ENCODE data around the gene LRRC10.
A peak's percentile ranks its signal among the peaks of the same experiment; 100 is the strongest.

Gene LRRC10, protein sequence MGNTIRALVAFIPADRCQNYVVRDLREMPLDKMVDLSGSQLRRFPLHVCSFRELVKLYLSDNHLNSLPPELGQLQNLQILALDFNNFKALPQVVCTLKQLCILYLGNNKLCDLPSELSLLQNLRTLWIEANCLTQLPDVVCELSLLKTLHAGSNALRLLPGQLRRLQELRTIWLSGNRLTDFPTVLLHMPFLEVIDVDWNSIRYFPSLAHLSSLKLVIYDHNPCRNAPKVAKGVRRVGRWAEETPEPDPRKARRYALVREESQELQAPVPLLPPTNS

DNA sequence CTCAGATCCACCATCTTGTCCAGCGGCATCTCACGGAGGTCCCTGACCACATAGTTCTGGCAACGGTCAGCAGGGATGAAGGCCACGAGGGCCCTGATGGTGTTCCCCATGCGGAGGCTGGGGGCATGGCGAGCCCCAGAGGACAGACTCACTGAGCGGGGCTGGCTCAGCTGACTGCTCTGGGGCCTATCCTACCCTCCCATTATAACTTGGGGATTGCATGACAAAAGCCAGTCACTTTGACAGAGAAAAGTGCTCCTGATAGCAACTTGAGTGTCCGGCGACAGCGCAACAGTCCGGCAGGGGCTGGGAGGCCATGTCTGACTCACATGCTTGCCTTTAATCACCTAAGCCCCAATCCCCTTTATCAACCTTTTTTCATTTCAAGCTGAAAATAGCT, at the start of gene LRRC10:
TSS of gene LRRC10 (minus strand) at position 179 of the 400 bp plus-strand sequence. CDS start at position 110, 69 bp downstream.
- DNase-seq (ENCODE audit: low spot score) = no peak

DNA sequence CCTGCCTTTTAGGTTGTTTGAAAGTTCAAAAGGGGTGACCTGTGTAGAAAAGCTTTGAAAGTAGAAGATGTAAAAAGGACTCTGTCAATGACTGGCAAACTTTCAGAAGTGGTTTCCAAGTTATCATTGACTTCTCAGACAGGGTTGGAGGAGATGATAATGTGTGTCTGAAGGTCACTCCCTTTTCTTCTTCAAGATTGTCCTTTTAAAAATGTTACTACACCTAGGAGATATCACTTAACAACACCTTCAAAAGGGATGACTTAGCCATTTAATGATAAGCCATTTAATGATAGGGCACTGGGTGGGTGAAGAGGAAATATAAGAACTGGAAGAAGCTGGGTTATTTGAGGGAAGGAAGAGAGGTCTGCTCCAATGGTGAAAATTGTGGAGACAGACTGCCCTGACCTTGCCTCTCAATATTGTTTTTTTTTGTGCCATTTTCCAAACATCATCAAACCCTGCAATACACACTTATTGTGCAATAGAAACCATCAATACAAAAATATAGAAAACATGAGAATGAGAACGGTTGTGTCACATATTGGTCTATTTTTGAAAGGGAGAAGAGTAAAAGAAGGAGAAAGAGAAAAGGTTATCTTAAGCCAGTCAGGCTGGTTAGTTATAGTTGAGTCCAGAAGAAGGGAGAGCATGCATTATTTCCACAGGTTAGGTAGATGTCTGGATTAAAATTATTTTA, 49.6 kb upstream of the LRRC10 start:
- no peak for DNase-seq (ENCODE audit: low spot score)

DNA sequence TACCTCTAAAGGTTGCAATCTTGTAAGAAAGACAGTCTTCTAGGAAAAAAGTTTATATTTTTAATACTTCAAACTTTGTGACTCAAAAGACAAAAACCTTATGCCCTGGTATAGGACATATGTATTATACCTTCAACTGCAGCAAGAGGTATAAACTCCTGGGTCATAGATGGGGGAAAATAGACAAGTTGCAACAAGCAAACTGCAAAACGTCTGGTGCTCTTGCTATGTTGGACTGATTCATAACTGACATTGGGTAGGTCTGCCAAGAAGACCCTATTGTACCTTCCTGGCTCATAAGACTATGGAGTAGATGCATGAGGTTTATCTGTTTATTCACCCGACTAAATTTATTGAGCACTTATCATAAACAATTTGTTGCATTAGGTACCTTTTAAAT, 47.5 kb upstream of the LRRC10 start:
- DNase-seq (ENCODE audit: low spot score) = no peak

DNA sequence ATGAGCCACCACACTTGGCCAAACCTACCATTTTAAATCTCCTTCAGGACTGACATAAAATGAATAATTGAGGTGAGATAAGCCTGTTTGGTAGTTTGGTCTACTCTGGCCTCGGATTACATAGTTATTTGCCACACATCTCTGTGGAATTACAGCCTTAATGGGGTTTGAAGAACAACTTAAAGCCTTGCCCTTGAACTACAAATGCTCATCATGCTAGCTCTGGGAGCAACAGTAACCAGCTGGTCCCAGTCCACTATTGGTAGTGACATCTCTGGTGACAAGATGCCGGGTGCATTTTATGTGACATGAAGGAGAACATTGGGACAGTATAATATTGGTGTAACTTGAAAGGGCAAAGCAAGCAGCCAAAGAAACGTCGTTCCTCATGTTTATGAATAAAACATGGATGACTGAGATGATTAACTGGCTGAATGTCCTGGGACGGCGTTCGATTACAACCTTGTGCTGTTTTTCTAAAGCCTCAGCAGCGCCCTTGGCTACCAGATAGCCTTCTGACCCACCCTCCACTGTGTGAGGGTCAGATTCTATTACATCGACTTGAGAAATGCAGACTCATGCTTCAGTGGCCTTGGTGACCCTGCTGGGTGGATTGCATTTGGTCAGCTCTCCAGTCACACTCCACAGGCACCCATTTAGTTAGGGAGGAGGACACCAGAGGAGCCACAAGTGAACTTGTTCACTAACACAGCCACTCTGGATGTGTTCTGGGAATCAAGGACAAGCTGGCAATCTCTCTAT, 46.9 kb upstream of the LRRC10 start:
- no peak for DNase-seq (ENCODE audit: low spot score)

DNA sequence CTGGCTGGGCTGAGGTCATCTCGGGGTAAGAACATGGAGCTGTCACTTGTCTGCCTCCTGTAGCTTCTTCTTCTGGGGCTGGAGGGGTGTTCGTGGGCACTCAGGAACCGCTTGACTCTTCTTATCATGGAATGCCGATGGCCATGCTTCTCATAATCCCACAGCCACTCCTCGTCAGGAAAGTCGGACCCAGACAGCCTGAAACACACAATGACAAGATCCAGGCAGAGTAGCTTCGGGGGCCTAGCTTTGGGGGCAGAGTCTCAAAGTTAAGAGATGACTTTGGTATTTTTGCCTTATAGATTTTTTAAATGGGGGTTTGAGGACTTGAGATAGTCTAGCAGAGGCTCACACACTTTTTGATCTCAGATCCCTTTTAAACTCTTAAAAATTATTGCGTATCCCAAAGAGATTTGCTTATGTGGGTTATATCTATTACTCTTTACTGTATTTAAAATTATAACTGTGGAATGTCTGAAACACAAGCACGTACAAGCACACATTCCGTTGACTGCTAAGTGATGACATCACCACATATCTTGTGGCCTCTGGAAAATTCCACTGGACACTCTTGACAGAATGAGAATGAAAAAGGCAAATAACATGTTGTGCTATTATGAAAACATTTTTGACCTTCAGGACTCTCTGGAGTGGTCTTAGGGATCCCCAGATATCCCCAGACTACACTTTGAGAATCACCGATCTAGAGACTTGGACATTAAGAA, 45.1 kb upstream of the LRRC10 start:
- no peak for DNase-seq (ENCODE audit: low spot score)

DNA sequence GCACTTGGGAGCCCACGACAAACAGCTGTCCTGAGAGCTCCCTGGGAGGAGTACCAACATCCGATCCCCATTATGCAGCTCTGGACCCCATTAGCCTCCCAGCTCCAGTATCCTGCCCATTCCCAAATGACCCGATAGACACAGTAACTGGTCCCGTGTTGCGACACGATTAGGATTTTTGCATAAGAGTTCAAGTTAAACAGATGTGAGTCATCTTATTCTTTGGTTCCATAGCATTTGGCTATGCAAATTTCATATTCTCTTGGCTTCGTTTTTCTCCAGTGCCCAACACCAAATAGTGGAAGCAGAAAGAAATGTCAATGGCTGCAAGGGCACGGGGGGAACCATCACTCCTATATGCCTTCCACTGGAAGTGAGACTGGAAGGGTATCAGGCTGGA, 43.0 kb upstream of the LRRC10 start:
- no peak for DNase-seq (ENCODE audit: low spot score)

DNA sequence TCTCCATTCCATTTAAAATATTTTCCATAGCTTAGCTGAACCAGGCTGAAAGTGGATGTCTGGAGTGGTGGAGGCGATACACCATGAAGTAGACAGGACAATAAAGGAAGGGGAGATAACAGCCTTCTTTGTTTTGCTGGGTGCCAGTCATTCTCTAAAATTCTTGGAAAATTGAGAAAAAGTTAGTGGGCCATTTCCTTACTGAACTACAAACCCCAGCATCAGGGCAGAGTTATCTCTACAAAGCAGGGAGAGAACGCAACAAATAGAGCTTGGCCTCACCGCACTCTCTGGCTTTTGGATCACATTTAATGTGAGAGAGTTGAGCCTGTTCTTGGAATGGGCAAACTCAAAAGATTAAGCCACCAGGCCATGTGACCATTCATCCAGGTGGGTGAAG, 41.2 kb upstream of the LRRC10 start:
- no peak for DNase-seq (ENCODE audit: low spot score)

DNA sequence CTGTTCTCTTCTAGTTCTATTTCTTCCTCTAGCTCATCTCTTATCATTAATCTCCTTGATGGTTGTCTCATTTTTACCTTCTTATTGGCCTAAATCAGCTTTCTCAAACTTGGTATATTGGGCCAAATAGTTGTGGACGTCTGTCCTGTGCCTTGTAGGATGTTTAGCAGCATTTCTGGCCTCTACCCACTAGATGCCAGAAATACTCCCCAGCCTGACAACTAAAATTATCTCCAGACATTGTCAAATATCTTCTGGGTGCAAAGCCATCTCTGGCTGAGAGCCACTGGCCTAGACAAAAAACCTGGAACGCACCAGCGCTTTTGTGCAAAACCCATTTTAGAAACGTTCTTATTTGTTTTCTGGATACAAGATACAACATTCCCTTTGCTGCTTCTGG, 38.8 kb upstream of the LRRC10 start:
- DNase-seq (ENCODE audit: low spot score) = no peak

DNA sequence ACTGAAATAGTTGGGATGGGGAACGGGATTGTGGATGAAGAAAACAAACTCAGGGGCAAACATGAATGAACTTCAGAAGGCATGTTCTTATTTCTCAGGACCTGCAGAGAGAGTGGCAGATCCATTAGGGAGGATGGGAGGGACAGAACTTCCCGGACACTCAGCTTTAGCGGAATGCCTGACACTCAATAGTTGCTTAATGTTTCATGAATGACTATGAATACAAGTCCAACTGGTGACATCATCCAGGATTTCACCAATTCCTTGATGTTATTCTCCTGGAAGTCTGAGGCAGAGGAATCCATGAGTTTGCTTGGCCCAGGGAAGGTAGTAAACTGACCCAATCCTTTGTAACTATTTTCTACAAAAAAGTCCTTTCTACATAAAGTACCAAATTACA, 37.8 kb upstream of the LRRC10 start:
- no peak for DNase-seq (ENCODE audit: low spot score)

DNA sequence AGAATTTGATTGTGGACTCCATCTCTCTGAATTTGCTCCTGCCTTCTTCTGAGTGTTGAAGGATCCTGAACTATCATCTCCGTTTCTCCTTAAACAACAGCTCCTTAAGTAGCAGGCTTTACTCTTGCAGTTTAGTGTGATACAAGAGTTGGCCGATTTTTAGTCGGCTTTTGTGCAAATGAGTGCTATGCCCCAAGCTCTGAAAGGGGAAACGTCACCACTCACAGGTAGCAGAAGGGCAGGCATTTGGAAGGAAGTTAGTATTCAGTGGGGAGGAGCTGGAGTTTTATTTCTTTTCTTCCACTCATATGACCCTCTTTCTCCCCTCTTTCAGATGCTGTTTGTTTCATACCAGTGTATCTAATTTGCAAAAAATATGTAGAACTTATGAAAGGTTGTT, 36.5 kb upstream of the LRRC10 start:
- no peak for DNase-seq (ENCODE audit: low spot score)

DNA sequence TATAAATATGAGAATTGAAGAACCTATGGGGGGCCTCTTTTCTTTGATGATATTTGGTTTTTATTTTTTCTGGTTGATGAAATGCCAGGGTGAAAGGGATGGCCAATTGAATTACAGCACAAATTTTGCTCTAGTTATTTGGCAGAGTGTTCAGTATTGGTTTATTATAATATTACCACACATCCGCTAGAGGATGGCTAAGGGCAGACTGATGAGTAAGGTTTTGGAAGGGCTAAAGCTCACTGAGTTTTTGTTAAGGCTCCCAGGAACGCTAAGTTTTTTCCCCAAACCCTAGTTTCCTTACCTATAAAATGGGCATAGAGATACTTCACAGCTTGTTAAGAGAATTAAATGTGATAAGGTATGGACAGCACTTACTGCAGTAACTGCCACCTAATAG, 34.3 kb upstream of the LRRC10 start:
- DNase-seq (ENCODE audit: low spot score) = no peak

DNA sequence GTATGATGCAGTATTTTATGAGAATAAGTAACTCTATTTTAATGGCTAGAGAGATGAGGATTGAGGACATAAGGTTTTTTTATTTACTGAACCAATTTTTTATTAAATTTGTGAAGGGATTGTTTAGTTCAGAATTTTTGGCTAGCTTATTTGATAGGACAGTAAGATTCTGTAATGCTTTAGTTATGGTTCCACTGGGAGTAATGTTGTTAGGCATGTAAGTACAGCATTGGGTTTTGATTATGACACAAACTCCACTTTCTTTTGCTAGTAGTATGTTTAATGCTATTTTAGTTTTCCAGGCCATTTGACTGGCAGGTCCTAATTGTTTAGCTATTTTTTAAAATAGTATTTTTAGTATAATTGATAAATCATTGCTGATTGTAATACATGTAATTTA, 33.8 kb upstream of the LRRC10 start:
- DNase-seq (ENCODE audit: low spot score) = no peak

DNA sequence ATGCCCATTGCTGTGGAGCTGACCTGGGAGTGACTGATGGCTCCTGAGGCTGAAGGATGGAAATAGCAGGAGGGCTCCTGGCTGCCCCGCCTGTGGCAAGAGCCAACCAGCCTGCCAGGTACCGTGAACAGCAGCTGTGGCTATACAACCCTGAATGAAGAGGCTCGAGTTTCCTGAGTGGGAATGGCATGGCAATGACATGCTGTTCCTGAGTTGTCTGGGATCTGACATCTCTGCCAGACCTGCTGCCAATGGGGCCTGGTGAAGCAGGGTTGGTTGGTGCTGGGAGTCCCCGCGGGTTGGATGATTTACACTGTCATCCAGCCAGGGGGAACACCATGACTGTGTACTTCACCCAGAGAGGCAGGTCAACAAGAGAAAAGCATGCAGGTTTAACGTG, 31.8 kb upstream of the LRRC10 start:
- DNase-seq (ENCODE audit: low spot score) = no peak

DNA sequence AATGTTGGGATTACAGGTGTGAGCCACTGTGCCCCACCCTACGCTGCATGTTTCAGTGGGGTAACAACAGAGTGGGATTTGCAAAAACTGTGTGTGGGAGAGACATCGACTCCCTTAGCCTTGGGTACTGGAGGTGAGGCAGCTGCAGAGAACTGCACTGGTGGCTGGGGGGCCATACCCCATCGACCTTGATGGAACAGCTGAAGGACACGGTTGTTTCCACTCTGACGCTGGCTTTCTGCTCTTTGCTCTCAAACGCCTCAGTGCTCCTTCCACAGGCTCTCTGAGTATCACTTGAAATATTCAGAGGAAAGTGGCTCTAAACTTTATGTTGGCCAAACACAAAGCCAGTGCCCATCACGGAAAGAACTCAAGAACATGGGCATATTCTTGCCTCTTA, 30.8 kb upstream of the LRRC10 start:
- no peak for DNase-seq (ENCODE audit: low spot score)

DNA sequence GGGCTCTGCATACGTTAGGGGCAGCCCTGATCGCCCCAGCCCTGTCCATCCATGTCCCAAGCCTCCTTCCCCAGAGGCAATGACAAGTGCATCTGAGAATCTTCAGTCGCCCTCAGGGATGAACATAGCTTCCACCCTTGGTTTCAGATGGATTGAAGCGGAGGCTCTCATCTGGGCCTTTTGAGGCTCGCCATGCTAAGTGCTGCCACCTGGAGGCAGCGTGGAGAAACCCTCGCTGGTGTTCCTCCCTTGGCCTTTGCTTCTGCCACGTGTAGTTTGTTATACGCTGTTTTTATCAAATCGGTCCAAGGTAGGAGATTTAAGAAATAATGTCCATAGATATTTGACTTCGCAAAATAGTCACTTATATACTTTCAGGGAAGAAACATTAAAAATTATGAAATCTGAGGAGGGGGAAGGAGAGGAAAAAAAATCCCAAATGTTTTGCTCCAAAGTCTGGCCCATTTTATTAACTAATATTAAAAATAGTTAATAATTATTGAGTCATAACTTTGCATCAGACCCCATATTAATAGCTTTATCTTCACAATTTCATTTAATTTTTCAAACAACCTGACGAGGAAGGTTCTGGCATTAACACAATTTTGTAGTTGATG, 28.8 kb upstream of the LRRC10 start:
- DNase-seq (ENCODE audit: low spot score) = peak; percentile 66

DNA sequence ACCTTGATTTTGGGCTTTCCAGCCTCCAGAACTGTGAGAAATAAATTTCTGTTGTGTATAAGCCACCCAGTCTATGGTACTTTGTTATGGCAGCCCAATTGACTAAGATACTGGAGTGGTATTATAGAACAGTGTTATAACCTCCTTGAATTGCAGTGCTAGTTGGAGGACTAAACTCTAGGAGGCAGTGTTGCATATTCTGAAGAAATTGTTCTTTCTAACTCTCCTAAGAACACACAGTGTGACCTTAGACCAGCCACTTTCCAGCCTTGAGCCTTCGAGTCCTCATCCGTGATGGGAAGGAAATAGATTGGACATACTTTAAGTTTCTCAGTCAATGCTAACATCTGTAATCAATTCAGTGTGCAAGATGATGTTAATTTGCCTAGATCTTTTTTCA, 22.4 kb upstream of the LRRC10 start:
- no peak for DNase-seq (ENCODE audit: low spot score)

DNA sequence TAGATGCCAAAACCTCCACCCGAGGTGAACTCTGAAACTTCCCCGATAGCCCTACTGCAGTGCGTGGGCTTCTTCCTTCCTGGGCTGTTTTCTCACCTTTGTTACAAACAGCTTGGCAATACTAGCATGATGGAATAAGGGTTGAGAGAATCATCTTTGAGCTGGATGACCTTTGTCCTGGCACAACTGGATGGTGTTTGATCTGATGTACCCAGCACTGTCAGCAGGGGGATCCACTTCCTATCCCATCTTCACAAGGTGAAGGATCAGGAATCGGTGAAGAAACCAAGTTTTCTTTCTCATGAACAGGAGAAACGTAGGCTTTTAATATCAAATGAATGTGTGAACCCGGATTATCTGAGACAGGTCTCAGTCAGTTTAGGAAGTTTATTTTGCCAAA, 19.5 kb upstream of the LRRC10 start:
- DNase-seq (ENCODE audit: low spot score) = no peak

DNA sequence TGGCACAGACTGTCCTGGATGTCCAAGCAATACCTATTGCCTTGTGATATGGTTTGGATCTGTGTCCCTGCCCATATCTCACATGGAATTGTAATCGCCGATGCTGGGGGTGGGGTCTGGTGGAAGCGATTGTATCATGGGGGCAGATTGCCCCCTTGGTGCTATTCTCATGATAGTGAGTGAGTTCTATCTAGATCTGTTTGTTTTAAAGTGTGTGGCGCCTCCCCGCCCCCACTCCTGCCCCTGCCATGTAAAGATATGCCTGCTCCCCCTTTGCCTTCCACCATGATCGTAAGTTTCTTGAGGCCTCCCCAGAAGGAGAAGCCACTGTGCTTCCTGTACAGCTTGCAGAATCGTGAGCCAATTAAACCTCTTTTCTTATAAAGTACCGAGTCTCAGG, 16.8 kb upstream of the LRRC10 start:
- no peak for DNase-seq (ENCODE audit: low spot score)

DNA sequence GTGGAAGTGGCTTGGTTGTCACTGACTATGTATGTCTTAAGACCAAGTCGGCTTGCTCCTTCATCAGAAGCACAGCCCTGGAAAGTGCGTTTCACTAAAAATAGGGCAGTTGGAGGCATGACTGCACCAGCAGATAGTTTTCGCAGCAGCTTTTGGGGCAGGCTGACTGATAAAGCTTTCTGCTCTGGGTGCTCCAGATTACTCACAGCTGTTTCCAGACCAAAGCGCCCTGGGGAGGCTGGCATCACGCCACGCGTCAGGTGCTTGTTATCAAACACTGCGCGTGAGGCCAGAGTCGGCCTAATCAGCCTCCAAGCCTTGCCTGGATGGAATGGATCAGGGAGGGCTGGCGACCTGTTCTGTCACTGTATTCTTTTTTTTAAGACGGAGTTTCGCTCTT, 13.3 kb upstream of the LRRC10 start:
- DNase-seq (ENCODE audit: low spot score) = no peak

DNA sequence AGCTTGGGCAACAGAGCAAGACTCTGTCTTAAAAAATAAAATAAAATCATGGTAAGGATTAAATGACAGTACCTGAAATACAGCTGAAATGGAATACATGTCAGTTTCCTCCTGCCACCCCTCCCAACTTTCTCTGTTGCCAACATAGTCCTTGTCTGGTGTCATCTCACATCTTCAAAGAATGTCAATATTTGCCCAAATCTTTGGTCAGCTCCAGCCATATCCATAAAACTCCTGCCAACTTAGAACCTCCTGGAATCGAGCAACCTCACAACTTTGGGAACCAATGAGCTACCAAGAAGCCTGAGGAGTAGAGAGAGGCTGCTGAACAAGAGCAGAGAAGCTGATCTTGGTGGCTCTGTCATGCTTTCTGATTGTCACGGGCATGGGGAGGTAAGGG, 10.8 kb upstream of the LRRC10 start:
- DNase-seq (ENCODE audit: low spot score) = no peak

DNA sequence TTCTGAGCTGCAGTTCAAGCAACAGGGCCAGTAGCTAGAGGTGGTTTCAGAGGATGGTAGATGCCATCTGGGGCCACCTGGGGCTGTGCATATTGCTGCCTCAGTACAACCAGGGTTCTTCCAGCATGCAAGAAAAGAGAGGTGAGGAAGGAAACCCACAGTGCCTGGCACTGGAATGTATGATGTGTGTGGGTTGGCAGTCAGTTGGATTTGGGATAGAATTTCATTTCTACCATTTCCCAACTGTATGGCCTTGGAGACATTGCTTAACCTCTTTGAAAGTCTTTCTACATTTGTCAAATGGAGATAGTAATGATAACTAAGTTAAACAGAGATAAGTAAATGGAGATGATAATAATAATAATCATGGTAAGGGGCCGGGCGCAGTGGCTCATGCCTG, 10.2 kb upstream of the LRRC10 start:
- DNase-seq (ENCODE audit: low spot score) = no peak

DNA sequence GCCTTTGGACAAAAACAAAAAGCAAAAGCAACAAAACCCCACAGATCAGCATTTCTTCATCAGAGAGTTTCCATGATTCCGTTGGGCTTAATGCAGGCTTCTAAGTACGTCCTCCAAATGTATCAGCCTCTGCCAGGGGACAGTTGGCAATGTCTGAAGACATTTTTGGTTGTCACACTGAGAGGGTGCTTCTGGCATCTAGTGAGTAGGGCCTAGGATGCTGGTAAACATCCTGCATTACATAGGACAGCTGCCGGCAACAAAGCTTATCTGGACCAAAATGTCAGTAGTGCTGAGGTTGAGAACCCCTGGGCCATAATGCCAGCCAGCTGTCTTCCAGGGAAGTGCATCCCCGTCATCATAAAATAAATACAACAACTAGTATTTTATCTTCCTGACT, 9.4 kb upstream of the LRRC10 start:
- DNase-seq (ENCODE audit: low spot score) = no peak
